ENCODE data around the gene ZNF474. TPM values are rescaled to one million over a fixed set of nuclear protein-coding genes. Genes with fewer than 3 reads are reported as not detected.
A peak's percentile ranks its signal among the peaks of the same experiment; 100 is the strongest.

ZNF474 gene
- polyA plus RNA-seq (2013) = 4.2 TPM

DNA sequence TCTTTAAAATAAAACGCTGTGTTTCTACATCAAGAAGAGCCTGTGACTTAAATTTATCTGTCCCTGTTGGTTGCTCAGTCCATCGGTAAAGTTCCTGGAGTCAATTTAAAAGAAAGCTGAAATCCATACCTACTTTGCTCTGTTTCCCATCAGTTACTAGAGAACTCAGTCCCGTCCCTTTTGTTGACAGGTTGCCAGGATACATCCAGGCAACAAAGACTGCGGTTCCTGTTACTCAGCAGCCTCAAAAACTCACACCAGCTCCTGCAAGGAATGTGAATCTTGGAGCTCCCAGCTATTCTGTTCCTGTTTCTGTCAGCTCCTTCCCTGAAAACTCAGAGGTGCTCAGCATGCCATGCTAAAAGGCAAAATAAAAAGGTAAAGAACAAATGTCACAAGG lies at the start of gene ZNF474:
ZNF474 (plus strand) TSS at position 241 of the 400 bp plus-strand sequence. CDS start 22,445 bp downstream, outside the sequence.
- peak within 1 kb of the TSS; percentile 35 to 88 for H3K27ac ChIP-seq (ENCODE audit: insufficient read depth in 1 of 2, low read depth in 1 of 2, low read length in 2 of 2, poor library complexity in 1 of 2, severe bottlenecking in 2 of 2)

DNA sequence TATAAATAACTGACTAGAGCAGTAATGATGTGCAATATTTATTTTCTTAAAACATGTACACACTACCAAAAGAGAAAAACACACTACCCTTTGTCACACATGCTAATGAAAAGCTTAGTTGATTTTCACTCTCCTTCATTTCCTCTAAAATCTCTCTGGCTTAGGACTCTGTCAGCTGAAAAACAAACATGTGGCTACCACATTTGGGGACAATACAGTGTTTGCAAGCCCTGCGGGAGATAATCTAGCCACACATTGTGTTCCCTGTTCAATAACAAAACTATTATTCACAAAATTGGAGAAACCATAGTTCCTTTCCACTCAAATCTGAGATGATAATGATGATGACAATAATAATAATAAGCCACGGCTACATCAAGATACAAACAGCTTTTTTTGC lies 47.8 kb upstream of the ZNF474 start:
- no peak overlapping the region for H3K27ac ChIP-seq (ENCODE audit: insufficient read depth in 1 of 2, low read depth in 1 of 2, low read length in 2 of 2, poor library complexity in 1 of 2, severe bottlenecking in 2 of 2)
- CTCF ChIA-PET = interaction anchor here (0.6 to 1.2 kb wide), 2 partner anchors 18 to 114 kb away, joined by 3 read pairs; no protein-coding TSS in a partner anchor

More for the DNA sequence above, at the start of gene ZNF474:
- peaks cover 12 to 40% (median 27%) of the 10 kb centered on the region in 4 experiments for H3K4me1 ChIP-seq (ENCODE audit: control extremely low read depth in 1 of 4, control insufficient read depth in 4 of 4, insufficient read depth in 4 of 4, low read length in 3 of 4)
- POLR2A ChIA-PET = no interaction called here
- WGBS (ENCODE audit: insufficient coverage) = 37% methylated on average over 4 of the region's 4 CpGs
- no peaks in the 10 kb centered on the region for H3K27me3 ChIP-seq (replicated peaks in 2 of 5; ENCODE audit: control insufficient read depth in 4 of 5, insufficient read depth in 5 of 5, low read length in 4 of 5)
- CTCF ChIA-PET = no interaction called here
- no peaks in the 10 kb centered on the region for H3K36me3 ChIP-seq (ENCODE audit: control insufficient read depth in 4 of 4, insufficient read depth in 4 of 4, low read length in 3 of 4)
- peak; percentile 85 to 94 (median 91) for DNase-seq
- H3K4me3 ChIP-seq (ENCODE audit: control insufficient read depth in 1 of 7, extremely low read depth in 1 of 7, insufficient read depth in 4 of 7, low read depth in 2 of 7, low read length in 6 of 7) = peak within 1 kb of the TSS in 3 of 7 experiments; percentile 24 to 55 (median 35)
- H3K9me3 ChIP-seq (ENCODE audit: control extremely low read depth in 1 of 5, control insufficient read depth in 4 of 5, insufficient read depth in 2 of 5, low read depth in 1 of 5, low read length in 4 of 5) = no peaks in the 10 kb centered on the region

DNA sequence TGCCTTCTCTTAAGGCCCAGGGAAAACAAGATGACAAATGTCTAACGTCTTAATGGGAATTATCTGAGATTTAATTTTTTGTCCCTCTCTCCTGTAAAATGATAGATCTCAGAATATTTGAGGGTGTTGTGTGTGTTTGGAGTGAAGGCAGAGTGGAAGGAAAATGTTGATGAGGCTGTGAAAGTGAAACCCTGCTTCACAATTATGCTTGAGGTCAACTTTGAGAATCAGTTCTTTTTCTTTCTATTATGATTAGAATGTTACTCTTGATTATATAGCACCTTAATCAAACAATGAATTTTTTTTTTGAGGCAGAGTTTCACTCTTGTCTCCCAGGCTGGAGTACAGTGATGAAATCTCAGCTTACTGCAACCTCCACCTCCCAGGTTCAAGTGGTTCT lies 45.8 kb upstream of the ZNF474 start:
- Histone ChIP-seq H3K4me1 (ENCODE audit: control extremely low read depth in 1 of 4, control insufficient read depth in 4 of 4, insufficient read depth in 4 of 4, low read length in 3 of 4) (peaks cover 2 to 7% (median 2%) of the 10 kb centered on the region in 4 experiments), H3K27me3 (replicated peaks in 2 of 5; ENCODE audit: control insufficient read depth in 4 of 5, insufficient read depth in 5 of 5, low read length in 4 of 5) (peaks cover 0 to 2% (median 0%) of the 10 kb centered on the region in 5 experiments), H3K27ac (ENCODE audit: insufficient read depth in 1 of 2, low read depth in 1 of 2, low read length in 2 of 2, poor library complexity in 1 of 2, severe bottlenecking in 2 of 2) (no peak overlapping the region), H3K9me3 (ENCODE audit: control extremely low read depth in 1 of 5, control insufficient read depth in 4 of 5, insufficient read depth in 2 of 5, low read depth in 1 of 5, low read length in 4 of 5) (no peaks in the 10 kb centered on the region), H3K36me3 (ENCODE audit: control insufficient read depth in 4 of 4, insufficient read depth in 4 of 4, low read length in 3 of 4) (no peaks in the 10 kb centered on the region), H3K4me3 (ENCODE audit: control insufficient read depth in 1 of 7, extremely low read depth in 1 of 7, insufficient read depth in 4 of 7, low read depth in 2 of 7, low read length in 6 of 7) (no peak overlapping the region)
- ChIA-PET CTCF (interaction anchor here (0.9 kb wide), 1 partner anchor 12 kb away, joined by 3 read pairs; no protein-coding TSS in a partner anchor), POLR2A (no interaction called here)
- DNase-seq = no peak
- no CpG with 5 or more reads among the region's 1 CpG for WGBS (ENCODE audit: insufficient coverage)

More for the DNA sequence above, 47.8 kb upstream of the ZNF474 start:
- POLR2A ChIA-PET = interaction anchor here (0.7 kb wide), 1 partner anchor 8 kb away, joined by 3 read pairs; no protein-coding TSS in a partner anchor
- WGBS (ENCODE audit: insufficient coverage) = no CpG with 5 or more reads among the region's 2 CpGs
- Histone ChIP-seq H3K4me3 (ENCODE audit: control insufficient read depth in 1 of 7, extremely low read depth in 1 of 7, insufficient read depth in 4 of 7, low read depth in 2 of 7, low read length in 6 of 7) (no peak overlapping the region), H3K27me3 (replicated peaks in 2 of 5; ENCODE audit: control insufficient read depth in 4 of 5, insufficient read depth in 5 of 5, low read length in 4 of 5) (peaks cover 0 to 4% (median 2%) of the 10 kb centered on the region in 5 experiments), H3K36me3 (ENCODE audit: control insufficient read depth in 4 of 4, insufficient read depth in 4 of 4, low read length in 3 of 4) (no peaks in the 10 kb centered on the region), H3K4me1 (ENCODE audit: control extremely low read depth in 1 of 4, control insufficient read depth in 4 of 4, insufficient read depth in 4 of 4, low read length in 3 of 4) (peaks cover 3 to 26% (median 22%) of the 10 kb centered on the region in 4 experiments), H3K9me3 (ENCODE audit: control extremely low read depth in 1 of 5, control insufficient read depth in 4 of 5, insufficient read depth in 2 of 5, low read depth in 1 of 5, low read length in 4 of 5) (no peaks in the 10 kb centered on the region)
- no peak for DNase-seq

DNA sequence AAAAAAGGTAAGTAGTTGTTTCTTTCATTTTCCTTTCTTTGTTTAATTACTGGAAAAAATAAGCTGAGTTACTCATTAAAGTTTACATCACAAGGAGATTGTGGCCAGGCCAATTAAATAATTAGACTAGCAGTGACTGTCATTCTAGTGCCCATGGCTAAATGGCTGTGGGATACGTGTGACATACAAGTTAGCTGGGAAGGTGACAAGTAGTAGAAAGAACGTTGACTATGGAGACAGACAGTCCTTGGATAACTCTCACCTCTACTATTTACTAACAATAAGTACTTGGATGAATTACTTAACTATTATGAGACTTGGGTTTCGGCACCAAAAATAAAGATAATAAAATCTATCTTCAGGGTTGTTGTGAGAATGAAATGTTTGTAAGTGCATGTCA lies 44.3 kb upstream of the ZNF474 start:
- no peaks in the 10 kb centered on the region for H3K9me3 ChIP-seq (ENCODE audit: control extremely low read depth in 1 of 5, control insufficient read depth in 4 of 5, insufficient read depth in 2 of 5, low read depth in 1 of 5, low read length in 4 of 5)
- ChIA-PET CTCF (interaction anchor here (1.2 to 1.4 kb wide), 2 partner anchors 17 to 71 kb away, joined by 3 read pairs; no protein-coding TSS in a partner anchor), POLR2A (no interaction called here)
- no peak overlapping the region for H3K27ac ChIP-seq (ENCODE audit: insufficient read depth in 1 of 2, low read depth in 1 of 2, low read length in 2 of 2, poor library complexity in 1 of 2, severe bottlenecking in 2 of 2)
- no CpG with 5 or more reads among the region's 3 CpGs for whole genome bisulfite sequencing (ENCODE audit: insufficient coverage)
- no peak for DNase-seq
- H3K36me3 ChIP-seq (ENCODE audit: control insufficient read depth in 4 of 4, insufficient read depth in 4 of 4, low read length in 3 of 4) = no peaks in the 10 kb centered on the region
- H3K4me3 ChIP-seq (ENCODE audit: control insufficient read depth in 1 of 7, extremely low read depth in 1 of 7, insufficient read depth in 4 of 7, low read depth in 2 of 7, low read length in 6 of 7) = no peak overlapping the region
- H3K27me3 ChIP-seq (replicated peaks in 2 of 5; ENCODE audit: control insufficient read depth in 4 of 5, insufficient read depth in 5 of 5, low read length in 4 of 5) = peaks cover 0 to 2% (median 0%) of the 10 kb centered on the region in 5 experiments
- peaks cover 0 to 10% (median 0%) of the 10 kb centered on the region in 4 experiments for H3K4me1 ChIP-seq (ENCODE audit: control extremely low read depth in 1 of 4, control insufficient read depth in 4 of 4, insufficient read depth in 4 of 4, low read length in 3 of 4)

DNA sequence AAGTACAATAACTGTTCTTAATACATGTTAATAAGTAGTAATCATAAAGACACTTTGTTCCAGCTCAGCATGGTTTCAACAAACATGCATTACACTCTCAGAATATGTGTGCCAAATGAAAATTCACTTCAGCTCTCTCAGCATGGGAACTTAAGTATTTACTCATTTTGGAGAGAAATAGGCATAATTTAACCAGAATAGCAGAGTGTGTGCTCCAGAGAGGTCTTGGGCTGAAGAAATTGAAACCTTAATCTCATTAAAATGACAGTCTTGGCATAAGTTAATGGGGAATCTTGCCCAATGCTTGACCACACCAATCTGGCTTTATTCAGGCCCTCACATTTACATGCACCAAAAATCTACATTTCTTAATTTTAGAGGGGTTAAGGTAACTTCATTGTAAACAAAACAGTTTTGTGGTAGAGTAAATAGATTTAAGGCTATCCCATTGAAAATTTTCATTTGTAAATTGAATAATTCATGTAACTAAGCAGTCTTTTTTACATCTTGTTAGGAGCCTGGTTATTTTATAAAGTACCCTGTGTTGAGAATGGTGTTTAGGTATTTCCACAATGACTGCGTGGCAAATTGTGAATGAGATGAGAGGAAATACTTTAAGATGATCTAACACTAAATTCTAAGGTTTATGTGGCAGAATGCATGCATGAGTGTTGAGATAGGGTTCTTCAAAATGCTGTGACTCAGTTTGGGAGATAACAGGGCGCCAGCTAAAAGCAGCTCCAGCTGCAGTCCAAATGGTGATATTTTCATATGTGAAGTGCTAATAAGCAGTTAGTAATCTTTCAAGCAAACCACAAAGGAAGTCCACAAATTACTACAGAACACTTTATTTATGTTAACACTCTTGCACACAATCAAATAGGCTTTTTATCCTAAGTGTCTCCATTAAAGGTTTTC lies 40.0 kb upstream of the ZNF474 start:
- no peaks in the 10 kb centered on the region for H3K27me3 ChIP-seq (replicated peaks in 2 of 5; ENCODE audit: control insufficient read depth in 4 of 5, insufficient read depth in 5 of 5, low read length in 4 of 5)
- 0% methylated on average over 1 of the region's 2 CpGs for WGBS (ENCODE audit: insufficient coverage)
- POLR2A ChIA-PET = no interaction called here
- DNase-seq = peak; percentile 27 to 80 (median 60)
- H3K4me3 ChIP-seq (ENCODE audit: control insufficient read depth in 1 of 7, extremely low read depth in 1 of 7, insufficient read depth in 4 of 7, low read depth in 2 of 7, low read length in 6 of 7) = peak overlapping the region in 1 of 7 experiments; percentile 20
- H3K4me1 ChIP-seq (ENCODE audit: control extremely low read depth in 1 of 4, control insufficient read depth in 4 of 4, insufficient read depth in 4 of 4, low read length in 3 of 4) = peaks cover 0 to 14% (median 0%) of the 10 kb centered on the region in 4 experiments
- no peaks in the 10 kb centered on the region for H3K36me3 ChIP-seq (ENCODE audit: control insufficient read depth in 4 of 4, insufficient read depth in 4 of 4, low read length in 3 of 4)
- H3K27ac ChIP-seq (ENCODE audit: insufficient read depth in 1 of 2, low read depth in 1 of 2, low read length in 2 of 2, poor library complexity in 1 of 2, severe bottlenecking in 2 of 2) = no peak overlapping the region
- H3K9me3 ChIP-seq (ENCODE audit: control extremely low read depth in 1 of 5, control insufficient read depth in 4 of 5, insufficient read depth in 2 of 5, low read depth in 1 of 5, low read length in 4 of 5) = no peaks in the 10 kb centered on the region
- CTCF ChIA-PET = interaction anchor here (0.9 to 2.0 kb wide), 3 partner anchors 9 to 69 kb away, joined by 3 to 5 read pairs (median 4); no protein-coding TSS in a partner anchor

DNA sequence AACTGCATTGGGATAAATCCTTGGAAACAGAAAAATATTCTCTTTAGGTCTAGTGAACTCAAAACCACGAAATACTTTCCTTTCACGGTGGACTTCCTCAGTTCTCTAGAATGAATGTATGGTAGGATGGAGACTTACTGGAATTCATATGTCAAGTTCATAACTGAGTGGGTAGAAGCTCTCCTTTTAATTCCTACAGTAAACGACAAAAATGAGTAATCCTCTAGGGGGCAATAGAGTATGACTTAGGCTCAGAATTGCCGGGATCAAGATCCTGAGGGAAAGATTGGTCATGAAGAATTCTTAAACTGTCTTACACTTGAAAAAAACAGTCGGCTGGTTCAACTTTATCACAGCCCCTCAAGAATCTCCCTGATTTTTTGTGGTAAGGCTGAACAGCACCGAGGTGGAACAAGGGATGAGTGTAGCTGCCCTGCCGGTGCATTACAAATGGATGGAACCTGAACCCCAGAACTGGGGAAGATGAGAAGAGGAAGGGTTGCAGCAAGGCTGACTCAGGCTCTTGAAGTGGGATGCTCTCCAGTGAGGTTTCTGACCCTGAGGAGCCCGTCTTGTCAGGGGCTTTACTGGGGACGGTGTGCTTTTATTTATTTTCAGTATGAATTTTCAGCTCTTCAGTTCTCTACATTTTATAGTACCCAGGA lies 37.3 kb upstream of the ZNF474 start:
- ChIA-PET CTCF (interaction anchor here (1.0 to 2.0 kb wide), 4 partner anchors 11 to 44 kb away, joined by 3 to 6 read pairs (median 4); no protein-coding TSS in a partner anchor), POLR2A (no interaction called here)
- peaks cover 0 to 14% (median 0%) of the 10 kb centered on the region in 4 experiments for H3K4me1 ChIP-seq (ENCODE audit: control extremely low read depth in 1 of 4, control insufficient read depth in 4 of 4, insufficient read depth in 4 of 4, low read length in 3 of 4)
- WGBS (ENCODE audit: insufficient coverage) = 83% methylated on average over 6 of the region's 9 CpGs
- no peak overlapping the region for H3K4me3 ChIP-seq (ENCODE audit: control insufficient read depth in 1 of 7, extremely low read depth in 1 of 7, insufficient read depth in 4 of 7, low read depth in 2 of 7, low read length in 6 of 7)
- no peak for DNase-seq
- H3K27ac ChIP-seq (ENCODE audit: insufficient read depth in 1 of 2, low read depth in 1 of 2, low read length in 2 of 2, poor library complexity in 1 of 2, severe bottlenecking in 2 of 2) = no peak overlapping the region
- no peaks in the 10 kb centered on the region for H3K27me3 ChIP-seq (replicated peaks in 2 of 5; ENCODE audit: control insufficient read depth in 4 of 5, insufficient read depth in 5 of 5, low read length in 4 of 5)
- no peaks in the 10 kb centered on the region for H3K9me3 ChIP-seq (ENCODE audit: control extremely low read depth in 1 of 5, control insufficient read depth in 4 of 5, insufficient read depth in 2 of 5, low read depth in 1 of 5, low read length in 4 of 5)
- H3K36me3 ChIP-seq (ENCODE audit: control insufficient read depth in 4 of 4, insufficient read depth in 4 of 4, low read length in 3 of 4) = no peaks in the 10 kb centered on the region

Data from common myeloid progenitor, CD34-positive (primary cell).